HG03442 (cell line): ENCODE results near the gene OPN1SW.

ENCODE experiments used
- ATAC-seq: cut with Tn5 transposase; IDR thresholded peaks from one replicate; pipeline ENCODE4 v1.9.1; 2021; ENCODE audit warnings: mild to moderate bottlenecking, moderate library complexity; ENCODE audit not compliant: unreplicated experiment

Gene OPN1SW

GRCh38 chr7:128735436-128735835 lies 40.2 kb downstream of the OPN1SW start:
- no peak for ATAC-seq

GRCh38 chr7:128734890-128735289 lies 40.7 kb downstream of the OPN1SW start:
- no peak for ATAC-seq

GRCh38 chr7:128733278-128733645 lies 42.3 kb downstream of the OPN1SW start:
- ATAC-seq: no peak

GRCh38 chr7:128732521-128733277 lies 42.9 kb downstream of the OPN1SW start:
- ATAC-seq: no peak

- ATAC-seq: no peak
Observed at GRCh38 chr7:128731184-128731583, 44.4 kb downstream of the OPN1SW start.

- ATAC-seq: no peak
Observed at GRCh38 chr7:128729494-128729893, 46.1 kb downstream of the OPN1SW start.

GRCh38 chr7:128728598-128728997 lies 47.0 kb downstream of the OPN1SW start:
- no peak for ATAC-seq

GRCh38 chr7:128727239-128727638 lies 48.4 kb downstream of the OPN1SW start:
- no peak for ATAC-seq

- no peak for ATAC-seq
Observed at GRCh38 chr7:128726737-128727072, 48.9 kb downstream of the OPN1SW start.

GRCh38 chr7:128726059-128726736 lies 49.4 kb downstream of the OPN1SW start:
- ATAC-seq: no peak

GRCh38 chr7:128725531-128725930 lies 50.1 kb downstream of the OPN1SW start:
- ATAC-seq: no peak

GRCh38 chr7:128724743-128725142 lies 50.9 kb downstream of the OPN1SW start:
- no peak for ATAC-seq
